ENCODE results near the gene STAT6.

The STAT6 gene, protein sequence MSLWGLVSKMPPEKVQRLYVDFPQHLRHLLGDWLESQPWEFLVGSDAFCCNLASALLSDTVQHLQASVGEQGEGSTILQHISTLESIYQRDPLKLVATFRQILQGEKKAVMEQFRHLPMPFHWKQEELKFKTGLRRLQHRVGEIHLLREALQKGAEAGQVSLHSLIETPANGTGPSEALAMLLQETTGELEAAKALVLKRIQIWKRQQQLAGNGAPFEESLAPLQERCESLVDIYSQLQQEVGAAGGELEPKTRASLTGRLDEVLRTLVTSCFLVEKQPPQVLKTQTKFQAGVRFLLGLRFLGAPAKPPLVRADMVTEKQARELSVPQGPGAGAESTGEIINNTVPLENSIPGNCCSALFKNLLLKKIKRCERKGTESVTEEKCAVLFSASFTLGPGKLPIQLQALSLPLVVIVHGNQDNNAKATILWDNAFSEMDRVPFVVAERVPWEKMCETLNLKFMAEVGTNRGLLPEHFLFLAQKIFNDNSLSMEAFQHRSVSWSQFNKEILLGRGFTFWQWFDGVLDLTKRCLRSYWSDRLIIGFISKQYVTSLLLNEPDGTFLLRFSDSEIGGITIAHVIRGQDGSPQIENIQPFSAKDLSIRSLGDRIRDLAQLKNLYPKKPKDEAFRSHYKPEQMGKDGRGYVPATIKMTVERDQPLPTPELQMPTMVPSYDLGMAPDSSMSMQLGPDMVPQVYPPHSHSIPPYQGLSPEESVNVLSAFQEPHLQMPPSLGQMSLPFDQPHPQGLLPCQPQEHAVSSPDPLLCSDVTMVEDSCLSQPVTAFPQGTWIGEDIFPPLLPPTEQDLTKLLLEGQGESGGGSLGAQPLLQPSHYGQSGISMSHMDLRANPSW

DNA sequence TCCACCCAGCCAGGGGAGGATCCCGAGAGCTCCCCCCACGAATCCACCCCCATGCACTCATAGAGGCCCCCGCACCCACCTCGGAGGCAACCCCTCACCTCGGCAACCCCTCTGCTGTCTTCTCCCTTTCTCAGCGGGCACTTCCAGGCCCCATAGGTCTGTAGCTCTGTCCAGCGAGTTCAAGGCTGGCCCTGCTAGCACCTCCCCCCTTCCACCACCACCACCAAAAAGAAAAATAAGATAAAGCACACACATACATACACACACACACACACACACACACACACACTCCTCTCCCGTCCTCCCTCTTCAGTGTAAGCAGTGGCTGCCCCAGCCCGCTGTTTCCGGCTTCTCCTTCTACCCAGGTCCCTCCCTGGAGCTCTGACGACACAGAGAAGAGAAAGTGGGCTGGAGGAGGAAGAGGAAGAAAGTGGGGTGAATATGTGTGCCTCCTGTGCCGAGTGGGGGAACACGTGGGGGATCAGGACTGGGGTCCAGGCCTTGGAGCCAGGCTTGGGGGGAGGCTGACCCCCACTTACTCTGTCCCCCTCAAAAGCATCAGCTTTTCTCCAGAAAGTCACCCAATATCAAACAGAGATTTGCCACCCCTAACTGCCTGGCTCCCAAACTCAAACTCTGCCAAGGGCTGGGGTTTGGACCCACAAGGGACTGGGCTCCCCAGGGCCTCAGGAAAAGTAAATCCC is at the start of gene STAT6:
Gene STAT6, minus strand, starts transcription at position 332 of the 704 bp plus-strand sequence. CDS start 3,084 bp downstream, outside the sequence.
- peak; percentile 64 for DNase-seq (ENCODE audit: low read depth)

DNA sequence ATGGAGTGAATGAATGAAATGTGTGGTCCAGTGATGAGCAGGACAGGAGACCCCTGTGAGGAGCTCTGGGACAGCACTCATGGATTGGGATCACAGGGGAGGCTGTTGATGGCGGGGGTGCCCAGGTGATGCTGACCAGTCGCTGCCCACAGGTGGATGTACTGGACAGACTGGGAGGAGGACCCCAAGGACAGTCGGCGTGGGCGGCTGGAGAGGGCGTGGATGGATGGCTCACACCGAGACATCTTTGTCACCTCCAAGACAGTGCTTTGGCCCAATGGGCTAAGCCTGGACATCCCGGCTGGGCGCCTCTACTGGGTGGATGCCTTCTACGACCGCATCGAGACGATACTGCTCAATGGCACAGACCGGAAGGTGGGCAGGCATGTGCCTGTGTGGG is 49.6 kb upstream of the STAT6 start:
- DNase-seq (ENCODE audit: low read depth), result no peak

DNA sequence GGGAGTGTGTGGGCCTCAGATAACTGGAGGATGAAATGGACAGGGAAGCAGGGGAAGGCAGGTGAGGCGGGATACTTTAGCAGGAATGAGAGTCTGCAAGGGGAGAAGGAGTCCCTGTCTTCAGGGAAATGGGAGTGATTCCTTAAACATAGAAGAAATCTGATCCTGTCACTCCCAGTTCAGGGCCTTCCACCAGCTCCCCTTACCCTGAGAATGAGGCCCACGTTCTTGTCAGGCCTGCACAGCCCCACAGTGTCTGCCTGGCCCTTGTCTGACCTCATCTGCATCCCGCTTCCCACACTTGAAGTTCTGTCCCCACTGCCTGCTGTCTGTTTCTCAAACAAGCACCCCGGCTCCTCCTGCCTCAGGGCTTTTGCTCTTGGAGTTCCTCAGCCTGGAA is 48.9 kb upstream of the STAT6 start:
- no peak for DNase-seq (ENCODE audit: low read depth)

DNA sequence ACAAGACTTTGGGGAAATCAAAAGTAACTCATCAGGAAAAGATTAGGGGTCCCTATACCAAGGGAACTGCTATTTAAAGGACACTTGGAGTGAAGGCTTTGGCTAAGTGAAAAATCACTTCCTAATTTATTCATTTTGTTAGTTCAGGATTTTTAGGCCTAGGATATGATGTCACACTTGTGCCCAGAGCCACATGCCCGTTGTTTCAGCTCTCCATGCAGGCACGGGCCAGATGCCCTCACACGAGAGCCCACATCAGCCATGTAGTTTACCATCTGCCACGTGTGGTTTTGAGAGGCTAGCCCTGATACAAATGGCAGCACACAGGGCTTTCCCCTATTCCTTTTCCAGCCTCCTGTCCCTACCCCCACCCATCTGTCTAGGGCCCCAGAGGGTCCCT is 48.1 kb upstream of the STAT6 start:
- no peak for DNase-seq (ENCODE audit: low read depth)

DNA sequence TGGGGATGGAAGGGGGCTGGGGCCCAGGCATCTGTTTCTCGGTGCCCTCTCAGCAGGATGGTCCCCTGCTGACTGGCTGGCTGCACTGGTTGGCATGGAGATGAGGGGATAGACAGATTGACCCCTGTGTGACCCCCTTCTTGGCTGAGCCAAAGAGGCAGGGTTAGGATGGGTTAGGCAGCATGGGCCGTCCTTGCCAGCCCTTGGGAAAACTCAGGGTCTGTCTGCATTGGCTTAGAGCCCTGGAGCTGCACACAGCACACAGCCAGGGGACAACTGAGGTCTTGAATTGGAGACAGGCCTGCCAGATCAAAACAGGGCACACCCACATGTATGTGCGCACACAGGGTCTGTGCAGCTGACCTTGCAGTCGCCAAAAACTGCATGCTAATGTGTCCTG is 47.5 kb upstream of the STAT6 start:
- no peak for DNase-seq (ENCODE audit: low read depth)

DNA sequence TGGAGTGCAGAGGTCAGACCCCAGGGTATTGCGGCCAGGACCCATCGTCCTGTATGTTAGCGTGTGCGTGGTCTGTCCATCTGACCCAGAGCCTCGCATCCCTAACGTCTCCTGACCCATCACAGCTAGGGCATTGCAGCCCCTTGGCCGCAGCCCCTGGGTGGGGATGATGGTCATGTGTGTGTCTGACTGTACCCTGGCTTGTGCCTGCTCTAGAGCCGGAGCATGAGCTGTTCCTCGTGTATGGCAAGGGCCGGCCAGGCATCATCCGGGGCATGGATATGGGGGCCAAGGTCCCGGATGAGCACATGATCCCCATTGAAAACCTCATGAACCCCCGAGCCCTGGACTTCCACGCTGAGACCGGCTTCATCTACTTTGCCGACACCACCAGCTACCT is 47.0 kb upstream of the STAT6 start:
- DNase-seq (ENCODE audit: low read depth), result no peak

DNA sequence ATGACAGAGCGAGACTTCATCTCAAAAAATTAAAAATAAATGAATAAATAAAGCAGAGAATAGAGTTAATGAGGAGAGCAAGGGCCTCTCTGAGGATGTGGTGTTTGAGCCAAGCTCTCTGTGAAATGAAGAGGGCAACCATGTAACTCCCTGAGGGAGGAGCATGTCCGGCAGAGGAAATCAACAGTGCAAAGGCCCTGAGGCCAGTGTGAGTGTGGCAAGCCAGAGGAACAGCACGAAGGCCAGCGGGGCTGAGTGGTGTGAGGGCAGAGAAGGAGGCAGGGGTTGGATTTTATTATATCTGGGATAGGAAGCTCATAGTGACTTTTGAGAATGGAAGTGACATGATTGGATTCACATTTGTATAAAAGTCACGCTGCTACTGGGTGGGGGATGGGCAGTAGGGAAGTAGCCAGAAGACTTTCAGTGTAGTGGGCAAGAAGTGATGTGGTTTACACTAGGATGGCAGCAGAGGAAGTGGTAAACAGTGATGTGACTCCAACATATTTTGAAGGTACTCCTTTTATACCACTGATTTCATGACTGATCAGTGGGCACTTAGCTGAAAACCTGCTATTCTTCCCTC is 46.5 kb upstream of the STAT6 start:
- DNase-seq (ENCODE audit: low read depth), result no peak

DNA sequence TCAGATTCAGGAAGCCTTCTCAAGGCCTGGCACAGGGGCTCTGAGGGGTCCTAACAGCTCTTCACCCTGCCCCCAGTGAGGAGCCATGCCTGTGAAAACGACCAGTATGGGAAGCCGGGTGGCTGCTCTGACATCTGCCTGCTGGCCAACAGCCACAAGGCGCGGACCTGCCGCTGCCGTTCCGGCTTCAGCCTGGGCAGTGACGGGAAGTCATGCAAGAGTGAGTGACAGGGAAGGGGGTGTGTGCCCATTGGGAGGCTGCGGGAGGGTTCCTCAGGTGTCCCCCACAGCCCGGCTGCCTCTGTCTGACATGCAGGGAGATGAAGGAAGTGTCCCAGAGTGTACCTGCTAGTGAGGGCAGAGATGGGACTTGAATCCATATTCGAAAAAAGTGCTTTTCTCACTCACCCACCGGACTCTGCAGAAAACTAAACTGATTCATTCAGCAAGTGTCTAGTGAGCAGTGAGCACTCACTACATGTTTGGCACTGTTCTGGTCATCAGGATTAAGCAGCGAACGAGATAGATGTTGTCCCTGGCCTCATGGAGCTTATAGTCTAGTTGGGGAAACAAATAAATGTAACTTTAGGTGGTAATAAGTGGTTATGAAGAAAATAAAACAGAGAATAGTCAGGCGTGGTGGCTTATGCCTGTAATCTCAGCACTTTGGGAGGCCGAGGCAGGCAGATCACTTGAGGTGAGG is 45.7 kb upstream of the STAT6 start:
- DNase-seq (ENCODE audit: low read depth), result no peak

DNA sequence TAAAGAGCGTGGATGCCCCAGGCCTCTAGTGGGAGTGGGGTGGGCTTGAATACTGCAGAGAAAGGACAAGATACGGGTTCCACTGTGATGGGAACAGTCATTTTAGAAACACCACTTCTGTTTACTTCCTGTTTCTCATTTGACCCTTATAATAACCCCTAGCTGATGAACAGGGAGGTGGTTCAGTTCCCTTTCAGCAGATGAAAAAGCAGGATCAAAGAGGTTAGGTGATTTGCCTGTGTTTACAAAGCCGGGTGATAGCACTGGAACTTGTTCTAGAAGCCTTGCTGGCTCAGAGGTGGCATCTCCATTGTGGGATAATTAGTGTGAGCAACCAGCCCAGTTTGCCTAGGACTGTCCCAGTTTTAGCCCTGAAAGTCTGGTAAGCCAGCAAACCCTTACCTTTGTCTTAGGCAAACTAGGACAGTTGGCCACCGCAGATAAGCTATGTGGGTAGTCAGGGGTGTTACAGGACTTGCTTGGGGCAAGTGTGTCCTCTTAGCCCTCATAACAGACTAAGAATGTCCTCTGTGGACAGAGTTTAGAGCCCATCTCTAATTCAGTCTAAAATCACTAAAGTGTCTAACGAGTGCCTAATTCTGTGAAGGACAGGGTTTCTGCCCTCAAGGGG is 43.8 kb upstream of the STAT6 start:
- DNase-seq (ENCODE audit: low read depth), result no peak

DNA sequence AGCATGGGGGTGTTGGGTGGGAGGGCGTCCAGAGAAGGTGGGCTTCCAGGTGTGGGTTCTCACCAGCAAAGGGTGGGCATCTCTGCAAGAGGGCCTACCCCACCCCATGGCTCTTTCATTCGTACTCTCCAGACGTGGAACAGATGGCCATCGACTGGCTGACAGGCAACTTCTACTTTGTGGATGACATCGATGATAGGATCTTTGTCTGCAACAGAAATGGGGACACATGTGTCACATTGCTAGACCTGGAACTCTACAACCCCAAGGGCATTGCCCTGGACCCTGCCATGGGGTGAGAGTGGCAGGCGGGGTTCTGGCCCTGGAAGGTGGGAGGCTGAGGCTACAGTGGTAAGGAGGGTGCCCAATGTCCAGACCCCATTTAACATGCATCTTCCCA is 42.9 kb upstream of the STAT6 start:
- no peak for DNase-seq (ENCODE audit: low read depth)

DNA sequence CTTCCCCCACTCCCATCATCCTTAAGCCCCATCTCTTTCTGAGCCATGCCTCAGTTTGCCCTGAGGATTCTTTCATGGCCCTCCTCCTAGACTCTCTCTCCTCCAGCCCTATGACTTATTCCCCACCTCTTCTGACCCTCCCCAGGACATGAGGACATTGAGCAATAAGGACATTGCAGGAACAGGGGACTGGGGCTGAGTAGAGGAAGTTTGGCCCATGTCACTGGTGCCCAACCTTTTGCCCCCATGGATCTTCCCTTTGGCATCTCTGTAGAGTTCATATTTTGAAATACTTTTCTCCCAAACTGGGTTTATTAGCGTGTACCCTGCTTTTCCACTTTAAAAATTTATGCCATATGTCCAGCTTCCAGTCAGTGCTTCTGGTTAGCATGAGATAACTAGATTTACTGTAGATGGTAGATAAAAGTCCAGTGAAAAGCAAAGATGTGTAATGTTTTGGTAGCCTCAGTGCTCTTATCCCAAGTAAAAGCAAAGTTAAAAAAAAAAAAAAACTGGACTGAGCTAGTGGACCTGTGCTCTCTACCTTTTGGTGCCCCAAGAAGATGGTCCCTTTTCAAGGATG is 42.3 kb upstream of the STAT6 start:
- no peak for DNase-seq (ENCODE audit: low read depth)

DNA sequence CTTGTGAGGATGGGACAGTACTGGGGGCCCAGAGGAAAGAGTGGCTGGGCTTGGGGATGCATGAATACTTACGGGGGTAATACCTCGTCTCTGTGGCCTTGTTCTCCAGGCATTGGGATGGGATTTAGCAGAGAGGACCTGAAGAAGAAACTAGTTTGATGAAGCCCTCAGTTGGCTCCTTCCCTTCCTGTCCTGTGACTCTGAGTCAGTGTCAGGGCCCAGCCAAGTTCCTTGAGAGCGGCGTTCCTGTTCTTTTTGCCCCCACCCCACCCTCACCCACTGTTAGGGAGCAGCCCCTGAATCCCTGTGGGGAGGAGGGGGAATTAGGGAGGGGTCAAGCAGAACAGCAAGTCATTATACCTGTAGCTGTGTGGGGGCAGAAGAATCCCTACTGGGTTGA is 41.5 kb upstream of the STAT6 start:
- DNase-seq (ENCODE audit: low read depth), result no peak

DNA sequence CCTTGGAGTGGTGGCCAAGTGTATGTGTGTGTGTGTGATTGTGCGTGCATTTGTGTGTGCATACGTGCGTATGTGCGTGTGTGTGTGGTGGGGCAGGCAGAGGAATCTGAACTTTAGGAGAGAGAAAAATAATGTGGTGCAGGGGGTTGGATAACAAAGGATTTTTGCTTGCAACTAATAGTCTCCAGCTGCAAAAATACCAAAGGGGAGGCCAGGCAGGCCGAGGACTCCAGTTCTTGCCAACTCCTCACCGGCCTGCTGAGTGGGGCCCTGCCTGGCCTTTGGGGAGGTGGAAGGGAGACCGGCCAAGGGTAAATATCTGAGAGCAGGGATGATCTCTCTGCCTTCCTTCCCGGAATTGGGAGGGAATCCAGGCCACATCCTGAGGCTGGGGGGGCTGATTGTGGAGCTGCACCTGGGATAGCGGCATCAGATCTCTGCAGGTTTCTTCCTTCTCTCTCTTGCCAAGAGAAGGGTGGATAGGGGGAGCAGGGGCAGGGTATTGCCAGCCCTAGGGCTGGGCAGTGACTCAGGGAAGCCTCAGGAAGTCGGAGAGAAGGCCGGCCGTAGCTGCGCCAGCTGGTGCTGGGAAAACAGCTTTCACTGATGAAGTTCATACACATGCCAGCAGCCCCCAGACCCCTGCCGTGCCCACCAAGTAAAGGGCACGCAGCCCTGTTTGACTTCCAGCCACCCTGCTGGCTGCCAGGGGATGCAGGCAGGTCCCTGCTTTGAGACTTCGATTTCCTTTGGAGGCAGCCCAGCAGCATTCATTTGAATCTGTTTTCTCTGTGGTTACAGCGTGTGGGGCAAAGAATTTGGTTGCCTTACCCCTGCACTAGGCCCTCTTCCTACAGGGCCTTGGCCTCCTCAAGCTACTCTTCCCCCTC is 40.8 kb upstream of the STAT6 start:
- no peak for DNase-seq (ENCODE audit: low read depth)

DNA sequence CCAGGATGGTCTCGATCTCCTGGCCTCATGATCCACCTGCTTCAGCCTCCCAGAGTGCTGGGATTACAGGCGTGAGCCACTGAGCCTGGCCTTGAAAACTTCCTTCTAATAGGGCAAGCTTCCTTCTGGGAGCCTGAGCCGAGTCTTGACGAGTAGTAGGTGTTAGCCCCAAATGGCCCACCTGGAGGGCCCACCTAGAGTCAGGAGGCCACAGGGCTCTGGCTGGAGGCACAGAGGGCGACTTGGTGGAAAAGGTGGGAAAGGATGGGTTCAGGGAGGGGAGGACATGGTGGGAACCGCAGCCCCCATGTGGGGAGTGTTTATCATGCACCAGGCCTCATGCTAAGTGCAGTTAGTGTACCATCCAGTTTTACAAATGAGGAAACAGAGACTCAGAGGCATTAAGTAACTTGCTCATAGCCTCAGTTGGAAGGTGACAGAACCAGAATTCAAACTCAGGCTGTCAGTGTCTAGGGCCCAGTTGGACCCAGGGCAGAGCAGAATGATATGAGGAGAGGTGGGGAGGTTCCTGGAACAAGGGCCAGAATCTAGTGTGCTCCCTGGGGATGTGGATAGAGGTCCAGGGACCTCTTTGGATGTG is 39.3 kb upstream of the STAT6 start:
- no peak for DNase-seq (ENCODE audit: low read depth)

DNA sequence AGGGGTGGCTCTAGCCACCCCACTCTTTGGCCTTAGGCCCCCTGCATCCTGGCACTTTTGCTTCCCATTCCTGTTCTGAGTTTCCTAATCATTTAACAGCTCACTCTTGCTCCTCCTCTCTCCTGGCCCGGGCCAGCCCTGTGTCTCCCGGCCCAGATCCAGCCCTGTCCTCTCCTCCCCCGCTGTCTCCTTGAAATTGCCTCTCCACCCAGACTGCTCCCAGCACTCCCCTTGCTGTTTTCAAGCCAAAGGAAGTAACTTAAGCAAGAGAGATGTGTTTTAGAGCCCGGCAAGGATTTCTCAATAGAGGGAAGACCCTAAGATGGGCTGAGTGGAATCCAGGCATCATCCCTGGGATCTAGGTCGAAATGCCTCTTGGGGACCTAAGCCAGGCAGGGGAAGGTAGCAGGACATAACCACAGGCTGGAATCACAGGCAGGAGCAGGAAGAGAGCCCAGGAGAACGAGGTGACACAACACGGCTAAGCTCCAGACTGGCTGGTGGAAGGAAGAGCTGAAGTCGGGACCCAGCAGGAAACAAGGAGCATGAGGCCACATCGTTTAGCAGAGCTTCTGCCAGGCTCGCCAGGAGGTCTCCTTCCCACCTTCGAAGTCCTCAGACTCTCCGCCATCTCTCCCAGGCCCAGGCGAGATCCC is 38.2 kb upstream of the STAT6 start:
- DNase-seq (ENCODE audit: low read depth), result no peak

DNA sequence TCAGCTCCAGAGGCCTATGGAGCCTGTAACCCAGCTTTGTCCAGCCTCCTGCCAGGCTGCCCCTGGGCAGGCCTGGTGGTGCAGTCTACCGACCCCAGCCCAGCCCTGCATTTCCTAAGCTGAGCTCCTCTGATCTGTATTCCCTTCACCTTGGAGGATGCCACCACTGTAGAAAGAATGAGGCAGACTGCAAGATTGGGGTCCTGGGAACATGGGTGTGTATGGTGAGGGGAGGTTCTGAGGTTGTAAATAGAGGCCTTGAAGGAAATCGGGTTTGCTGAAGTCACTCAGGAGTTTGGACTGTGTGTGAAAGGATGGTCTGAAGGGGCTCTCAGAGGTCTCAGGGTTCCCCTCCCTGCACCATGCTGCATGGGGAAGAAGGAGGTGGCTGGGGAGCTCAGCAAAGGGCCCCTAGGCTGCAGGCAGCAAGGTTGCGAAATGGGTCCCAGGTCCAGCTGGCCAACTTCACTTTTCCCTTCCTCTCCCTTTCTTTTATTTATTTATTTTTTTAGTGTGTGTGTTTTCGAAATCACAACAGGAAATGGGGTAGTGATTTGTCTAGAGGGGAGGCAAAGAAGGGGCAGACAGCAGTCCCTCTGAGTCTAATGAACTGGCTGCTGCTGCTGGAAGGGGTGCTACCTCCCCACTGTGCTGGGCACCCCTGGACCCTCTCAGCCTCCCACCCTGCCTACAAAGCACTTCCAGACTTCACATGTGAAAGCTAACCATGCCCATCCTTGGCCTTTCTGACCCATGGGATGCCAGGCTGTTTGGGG is 37.5 kb upstream of the STAT6 start:
- no peak for DNase-seq (ENCODE audit: low read depth)

DNA sequence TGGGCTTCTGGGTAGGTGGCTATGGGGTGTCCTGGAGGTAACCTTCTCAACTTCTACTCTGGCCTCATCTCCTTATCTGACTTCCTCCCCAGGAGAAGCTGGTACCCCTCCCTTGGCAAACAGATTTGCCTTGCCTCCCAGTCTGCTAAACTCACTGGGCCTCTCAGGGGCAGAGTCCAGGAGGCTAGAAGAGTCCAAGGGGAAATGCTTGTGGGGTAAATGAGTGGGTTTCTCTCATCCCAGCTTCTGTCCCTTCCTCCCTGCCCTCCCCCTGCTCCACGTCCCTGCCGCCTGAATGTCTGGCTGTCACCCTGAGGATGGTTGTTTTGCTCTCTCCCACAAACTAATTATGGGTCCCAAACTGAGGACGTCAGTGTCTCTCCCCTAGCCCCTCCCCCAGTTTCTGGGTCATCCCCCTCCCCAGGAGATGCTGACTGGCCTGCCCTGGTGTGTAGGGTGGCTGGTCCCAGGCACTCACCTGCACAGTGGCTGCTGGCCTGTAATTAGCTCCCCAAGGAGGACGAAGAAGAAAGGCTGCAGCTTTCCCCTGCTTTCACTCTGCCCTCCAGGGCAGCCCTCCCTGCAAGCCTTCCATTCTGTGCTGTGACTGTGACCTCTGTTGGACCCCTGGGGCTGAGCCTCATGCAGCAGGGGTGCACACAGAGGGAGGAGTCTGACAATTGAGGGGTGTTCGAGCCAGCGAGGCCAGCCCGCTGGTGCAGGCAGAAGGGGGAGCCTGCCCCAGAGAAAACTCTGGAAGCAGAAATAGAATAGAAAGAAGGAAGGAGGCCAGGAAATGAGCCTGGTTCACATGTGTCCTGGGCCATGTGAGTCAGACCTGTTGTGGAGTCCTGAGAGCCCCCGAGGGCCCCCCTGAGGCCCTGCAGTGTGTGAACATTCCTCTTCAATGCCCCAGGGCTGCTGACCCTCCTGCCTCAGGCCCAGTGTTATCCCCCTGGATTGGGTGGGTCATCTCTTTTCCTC is 36.1 kb upstream of the STAT6 start, which contains the start of gene LRP1-AS:
Gene LRP1-AS, minus strand, starts transcription at position 659 of the 984 bp plus-strand sequence.
- DNase-seq (ENCODE audit: low read depth), result no peak
